ENCODE results near the gene KLHDC7B.

DNA sequence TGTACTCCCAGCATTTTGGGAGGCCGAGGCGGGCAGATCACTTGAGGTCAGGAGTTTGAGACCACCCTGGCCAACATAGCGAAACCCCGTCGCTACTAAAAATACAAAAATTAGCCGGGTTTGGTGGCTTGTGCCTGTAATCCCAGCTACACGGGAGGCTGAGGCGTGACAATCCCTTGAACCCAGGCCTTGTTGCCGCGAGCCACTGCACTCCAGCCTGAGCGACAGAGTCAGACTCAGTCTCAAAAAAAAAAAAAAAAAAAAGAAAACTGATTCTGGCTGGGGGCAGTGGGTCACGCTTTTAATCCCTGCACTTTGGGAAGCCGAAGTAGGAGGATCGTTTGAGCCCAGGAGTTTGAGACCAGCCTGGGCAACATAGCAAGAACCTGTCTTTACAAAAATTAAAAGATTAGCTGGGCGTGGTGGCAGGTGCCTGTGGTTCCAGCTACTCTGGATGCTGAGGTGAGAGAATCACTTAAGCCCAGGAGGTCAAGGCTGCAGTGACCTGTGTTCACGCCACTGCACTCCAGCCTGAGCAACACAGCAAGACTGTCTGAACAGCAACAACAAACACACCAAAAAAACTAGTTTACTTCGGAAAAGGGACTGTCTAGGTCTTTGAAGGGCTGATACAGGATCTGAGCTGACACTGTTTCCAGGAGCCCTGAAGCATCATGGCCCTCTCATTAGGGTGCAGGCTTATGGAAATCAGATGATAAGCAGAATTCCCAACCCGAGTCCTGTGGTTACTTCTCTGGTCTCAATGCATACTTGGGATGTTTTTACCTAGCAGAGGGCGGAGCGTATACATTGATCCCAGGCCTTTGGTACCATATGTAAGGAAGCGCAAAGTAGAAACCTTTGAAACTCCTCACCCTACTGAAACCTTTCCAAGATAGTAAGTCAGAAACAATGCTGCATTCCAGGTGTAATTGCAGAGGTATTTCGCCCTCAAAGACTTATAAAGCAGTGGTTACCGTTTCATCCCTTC, 38.7 kb downstream of the KLHDC7B start:
- TF ChIP-seq CTCF (IDR thresholded peaks at IDR 0.05; ENCODE audit: low read depth, low read length, poor library complexity, severe bottlenecking) (no peak), EZH2phosphoT487 (IDR thresholded peaks at IDR 0.05; ENCODE audit: borderline replicate concordance, low read length) (no peak)

Measured in DOHH2 (cell line).